NCI-H524 treated with DMSO at 0.1 percent for 48 hours (cell line): ENCODE data around the gene GRIA4.

Experiments used
- DNase-seq: peaks from one replicate; lab custom pipeline; 2025; lab: John Stamatoyannopoulos, UW

Gene GRIA4

DNA sequence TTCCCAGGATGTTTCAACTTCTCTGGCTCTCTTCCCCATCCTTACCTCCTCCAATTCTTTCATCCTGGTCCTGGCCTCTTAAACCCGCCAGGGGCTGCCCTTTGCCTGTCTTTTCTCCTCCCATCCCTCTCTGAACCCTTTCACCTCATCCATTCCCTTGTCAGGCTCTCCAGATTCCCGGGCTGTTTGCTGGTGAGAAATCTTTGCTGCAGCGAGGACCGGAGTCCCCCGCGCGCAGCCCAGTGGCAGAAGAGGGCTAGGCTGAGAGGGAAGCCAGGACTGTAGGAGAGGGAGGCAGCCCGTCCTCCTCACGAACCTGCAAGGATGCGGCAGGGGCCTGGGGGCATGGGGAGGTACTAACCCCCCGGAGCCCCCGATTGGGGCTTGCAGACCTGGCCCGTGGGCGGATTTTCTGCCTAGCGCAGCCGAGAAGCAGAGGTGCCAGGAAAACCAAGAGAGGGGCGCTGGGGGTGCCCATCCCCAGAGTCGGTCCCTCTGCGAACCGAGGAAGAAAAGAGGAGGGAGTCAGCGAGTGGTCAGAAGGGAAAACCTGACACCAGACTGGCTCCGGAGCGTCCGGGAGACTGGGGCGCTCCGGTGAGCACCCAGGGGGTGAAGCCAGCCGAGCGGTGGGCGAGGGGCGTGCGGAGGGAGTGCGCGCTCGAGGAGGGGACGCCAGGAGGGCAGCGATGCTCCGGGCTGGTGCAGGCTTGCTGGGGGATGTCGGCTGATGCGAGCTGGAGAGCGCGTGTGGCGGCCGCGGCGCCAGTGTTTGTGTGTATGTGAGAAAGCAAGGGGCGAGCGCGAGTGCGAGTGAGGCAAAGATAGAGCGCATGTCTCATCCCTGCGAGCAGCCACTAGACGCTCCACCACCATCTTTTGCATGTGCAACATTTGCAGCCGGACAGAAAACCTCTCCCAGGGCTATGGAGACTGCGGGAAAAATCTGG lies at the start of gene GRIA4:
GRIA4 (plus strand) TSS at position 242 of the 950 bp plus-strand sequence. CDS start 925 bp downstream, outside the sequence.
- peak; percentile 71 for DNase-seq

- DNase-seq: no peak
Measured at GRCh38 chr11:105573091-105573490, 36.8 kb upstream of the GRIA4 start.

- no peak for DNase-seq
Measured at GRCh38 chr11:105574974-105575373, 34.9 kb upstream of the GRIA4 start.

GRCh38 chr11:105577641-105578040 lies 32.2 kb upstream of the GRIA4 start:
- no peak for DNase-seq

- no peak for DNase-seq
Measured at GRCh38 chr11:105579111-105579510, 30.8 kb upstream of the GRIA4 start.

- no peak for DNase-seq
Measured at GRCh38 chr11:105582497-105582896, 27.4 kb upstream of the GRIA4 start.

- no peak for DNase-seq
Measured at GRCh38 chr11:105588001-105588400, 21.9 kb upstream of the GRIA4 start.

- no peak for DNase-seq
Measured at GRCh38 chr11:105589346-105589745, 20.5 kb upstream of the GRIA4 start.

DNA sequence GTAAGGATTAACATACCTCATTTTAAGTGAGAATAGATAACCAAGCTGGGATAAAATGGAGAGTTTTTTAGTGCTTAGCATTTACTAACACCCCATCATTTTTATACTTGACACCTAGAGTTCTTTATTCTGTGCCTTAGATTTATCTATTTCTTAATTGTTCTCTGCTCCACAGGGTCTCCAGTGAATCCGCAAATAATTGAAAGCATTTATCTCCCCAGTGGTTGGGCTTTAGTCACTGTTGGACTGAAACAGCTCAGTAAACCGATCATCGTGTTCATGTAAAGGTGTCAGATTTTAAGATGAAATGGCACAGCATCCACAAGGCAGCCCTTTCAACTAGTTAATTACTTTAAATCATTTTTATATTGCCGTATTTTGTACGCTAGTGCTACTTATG lies 17.8 kb upstream of the GRIA4 start:
- DNase-seq: no peak

GRCh38 chr11:105598371-105598770 lies 11.5 kb upstream of the GRIA4 start:
- DNase-seq: no peak

GRCh38 chr11:105603156-105603555 lies 6.7 kb upstream of the GRIA4 start:
- no peak for DNase-seq

DNA sequence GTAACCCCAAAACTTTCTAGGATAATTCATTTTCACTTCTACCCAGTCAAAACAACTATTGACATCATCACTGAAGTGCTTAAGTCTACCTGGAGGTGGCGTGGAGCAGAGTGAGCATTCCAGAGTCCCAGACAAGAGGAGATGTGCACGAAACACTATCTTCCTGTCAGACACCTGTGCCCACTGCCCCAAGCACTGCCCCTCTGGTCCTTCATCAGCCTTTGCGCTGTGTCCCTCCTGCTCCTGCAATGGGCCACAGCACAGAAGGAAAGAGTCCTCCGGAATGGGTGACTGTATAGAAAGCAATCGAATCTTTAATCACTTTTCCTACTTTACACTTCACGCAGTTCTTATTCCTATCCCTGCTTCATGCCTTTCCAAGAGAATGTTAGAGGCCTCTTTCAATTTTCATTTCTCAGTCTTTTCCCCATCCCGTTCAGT lies 512 bp upstream of the GRIA4 start:
- no peak for DNase-seq

DNA sequence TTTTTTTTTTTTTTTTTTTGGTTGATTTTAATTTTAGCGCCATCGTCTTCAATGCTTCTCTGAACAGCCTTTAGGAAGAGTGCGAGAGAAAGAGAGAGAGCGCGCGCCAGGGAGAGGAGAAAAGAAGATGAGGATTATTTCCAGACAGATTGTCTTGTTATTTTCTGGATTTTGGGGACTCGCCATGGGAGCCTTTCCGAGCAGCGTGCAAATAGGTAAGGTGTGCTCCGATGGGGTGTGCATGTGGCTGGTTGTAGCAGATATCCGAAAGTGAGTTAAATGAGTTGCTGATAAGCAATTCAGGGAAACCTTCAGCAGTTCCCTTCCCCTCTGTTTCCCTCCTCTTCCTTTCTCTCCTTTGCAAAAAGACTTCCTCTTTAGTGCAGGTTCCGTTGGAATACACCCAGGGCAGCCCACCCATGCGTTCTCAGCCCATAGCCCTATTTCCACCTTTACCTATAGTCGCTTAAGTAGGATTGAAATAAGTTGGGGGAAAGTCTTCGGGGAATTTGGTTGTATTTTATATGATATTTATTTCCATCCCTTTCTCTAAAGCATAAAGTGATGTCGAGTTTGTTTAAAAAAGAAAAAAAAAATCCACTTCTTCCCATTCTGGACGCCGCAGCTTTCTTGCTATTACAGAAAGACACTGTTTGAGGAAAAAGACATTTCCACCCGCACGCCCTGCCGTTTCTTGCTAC lies 1.1 kb downstream of the GRIA4 start:
- no peak for DNase-seq

- DNase-seq: no peak
Measured at GRCh38 chr11:105611572-105612441, 1.9 kb downstream of the GRIA4 start.

DNA sequence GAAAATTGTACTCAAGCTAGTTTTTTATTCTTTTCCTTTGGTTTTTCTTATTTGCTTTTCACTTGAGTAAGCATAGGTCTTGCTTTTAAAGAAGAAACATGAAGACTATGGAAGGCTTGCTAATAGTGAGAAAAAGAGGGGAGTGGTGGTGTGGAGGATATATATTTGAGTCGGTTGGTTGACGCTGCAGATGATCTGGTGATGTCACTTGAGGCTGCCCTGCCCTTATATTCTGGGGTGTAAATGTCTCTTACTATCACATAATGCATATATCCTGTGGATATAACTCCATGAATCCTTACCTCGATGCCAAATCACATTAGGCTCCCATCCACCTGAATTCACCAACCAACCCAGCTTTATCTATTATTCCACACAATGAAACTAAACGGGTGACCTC lies 2.9 kb downstream of the GRIA4 start:
- no peak for DNase-seq

DNA sequence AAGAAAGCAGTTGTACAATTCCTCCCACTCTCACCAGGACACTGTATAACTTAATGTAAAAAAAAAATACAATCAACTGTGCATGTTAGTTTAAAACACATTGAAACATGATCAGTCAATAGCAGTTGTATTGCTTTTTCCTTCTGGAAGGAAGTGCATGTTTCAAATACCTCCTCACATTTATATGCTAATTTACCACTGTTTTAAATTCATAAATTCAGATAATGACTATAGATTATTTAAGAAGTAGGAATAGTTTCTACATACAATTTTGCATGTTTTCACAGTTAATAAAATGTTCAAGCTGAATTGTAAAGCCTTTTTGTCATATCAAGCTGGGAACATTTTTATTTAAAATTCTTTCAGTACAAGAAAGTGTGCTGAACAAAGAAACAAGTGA lies 3.3 kb downstream of the GRIA4 start:
- DNase-seq: no peak

DNA sequence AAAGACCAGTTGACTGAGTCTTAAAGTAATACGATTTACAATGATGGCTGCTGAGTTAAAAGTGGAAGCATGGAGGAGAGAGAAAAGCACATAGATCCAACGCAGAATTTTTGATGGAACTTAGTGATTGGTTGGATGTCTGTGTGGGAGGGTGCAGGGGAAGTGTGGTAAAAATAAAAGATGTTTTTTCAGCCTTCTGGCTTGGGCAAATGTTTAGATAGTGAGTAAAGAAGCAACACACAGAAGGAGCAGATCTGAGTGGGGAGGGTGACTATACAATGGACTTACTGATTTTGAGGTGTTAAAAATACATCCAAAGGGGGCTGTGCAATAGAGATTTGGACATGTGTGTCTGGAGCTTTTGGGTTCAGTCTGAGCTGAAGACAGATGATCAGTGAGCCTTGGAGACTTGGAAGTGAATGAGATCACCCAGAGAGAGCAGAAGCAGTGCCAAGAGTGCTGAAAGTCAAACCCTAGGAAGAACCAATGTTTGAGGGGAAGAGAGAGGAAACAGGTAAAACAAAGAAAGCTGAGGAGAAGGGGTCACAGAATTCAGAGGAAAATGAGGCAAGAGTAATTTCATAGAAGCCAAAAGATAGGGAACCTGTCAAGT lies 8.6 kb downstream of the GRIA4 start:
- no peak for DNase-seq

- DNase-seq: no peak
Measured at GRCh38 chr11:105619556-105619955, 9.7 kb downstream of the GRIA4 start.

GRCh38 chr11:105622016-105622415 lies 12.1 kb downstream of the GRIA4 start:
- no peak for DNase-seq

DNA sequence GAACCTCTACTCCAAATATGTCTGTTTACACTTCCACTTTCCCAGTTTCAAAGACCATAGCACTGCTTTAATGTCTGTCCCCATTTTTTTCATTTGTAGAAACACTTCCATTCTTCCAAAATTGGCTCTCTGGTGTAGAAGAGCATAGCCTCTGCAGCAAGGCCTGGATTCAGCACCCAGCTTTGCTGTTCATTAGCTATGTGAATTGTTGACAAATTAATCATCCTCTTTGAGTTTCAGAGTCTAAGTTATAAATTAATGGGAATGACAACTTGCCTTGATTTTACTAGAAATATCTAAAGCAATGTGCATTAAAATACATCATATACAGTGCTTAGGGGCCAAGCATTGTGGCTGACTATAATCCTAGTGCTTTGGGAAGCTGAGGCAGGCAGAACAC lies 22.4 kb downstream of the GRIA4 start:
- no peak for DNase-seq

DNA sequence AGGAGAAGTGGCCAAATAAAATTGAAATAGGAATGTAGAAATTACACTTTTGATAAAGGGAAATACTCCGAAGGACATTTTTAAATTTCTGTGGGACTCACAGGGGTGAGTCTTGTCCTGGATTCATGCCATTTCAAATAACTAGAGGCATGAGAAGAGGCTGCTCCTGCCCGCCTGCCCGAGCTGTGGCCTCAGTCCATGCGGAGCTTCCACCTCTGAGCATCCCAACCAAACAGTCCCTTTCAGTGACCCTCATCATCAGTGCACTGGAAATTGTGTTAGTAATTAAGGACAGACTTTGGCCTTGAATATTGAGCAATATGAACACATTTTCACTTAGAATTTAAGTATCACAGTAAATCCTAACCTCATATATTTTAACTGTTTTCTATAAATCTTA lies 25.6 kb downstream of the GRIA4 start:
- DNase-seq: no peak

DNA sequence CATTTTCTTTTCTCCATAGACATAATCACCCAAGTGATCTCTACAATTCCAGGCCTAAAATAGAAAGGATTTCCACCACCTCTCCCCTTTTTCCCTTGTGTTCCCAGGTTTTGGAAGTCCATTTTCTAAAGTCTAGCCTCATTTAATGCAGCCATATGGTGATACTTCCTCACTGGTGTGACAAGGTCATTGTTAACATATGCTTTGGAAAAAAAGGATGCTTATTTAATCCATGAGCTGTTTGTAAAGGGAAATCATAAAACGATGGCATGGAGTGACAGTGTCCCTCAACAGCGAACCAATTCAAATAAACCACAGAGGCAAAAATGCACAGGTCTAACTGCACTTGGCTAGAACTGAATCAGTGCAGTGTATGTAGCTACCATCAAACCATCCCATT lies 26.6 kb downstream of the GRIA4 start:
- DNase-seq: peak; percentile 30
